SJCRH30 (cell line): ENCODE data around the gene HUNK. TPM values are rescaled to one million over a fixed set of nuclear protein-coding genes. Genes with fewer than 3 reads are reported as not detected.
A peak's percentile ranks its signal among the peaks of the same experiment; 100 is the strongest.

Experiments used
- DNase-seq, 2 experiments: peaks; one replicate each; pipeline ENCODE4 v3.0.0-alpha.2; 2015 to 2020
- H3K27ac ChIP-seq: fragments of 250-450 bp; sonication (Bioruptor Pico); 2 replicates; pipeline ENCODE4 v1.5.1; 2020; ENCODE audit warnings: mild to moderate bottlenecking, moderate library complexity
- H3K27me3 ChIP-seq: fragments of 250-450 bp; sonication (Bioruptor Pico); 2 replicates; pipeline ENCODE4 v1.5.1; 2020; ENCODE audit warnings: mild to moderate bottlenecking, moderate library complexity
- H3K36me3 ChIP-seq: fragments of 250-450 bp; sonication (Bioruptor Pico); 2 replicates; pipeline ENCODE4 v1.5.1; 2020; ENCODE audit warnings: mild to moderate bottlenecking, moderate library complexity
- H3K4me1 ChIP-seq: fragments of 250-450 bp; sonication (Bioruptor Pico); 2 replicates; pipeline ENCODE4 v1.5.1; 2020; ENCODE audit warnings: mild to moderate bottlenecking, moderate library complexity
- H3K4me3 ChIP-seq: fragments of 250-450 bp; sonication (Bioruptor Pico); 2 replicates; pipeline ENCODE4 v1.5.1; 2020; ENCODE audit warnings: mild to moderate bottlenecking, moderate library complexity
- H3K9me3 ChIP-seq: fragments of 250-450 bp; sonication (Bioruptor Pico); replicated peaks from 2 replicates; pipeline ENCODE4 v1.5.1; 2020; ENCODE audit warnings: mild to moderate bottlenecking, moderate library complexity
- total RNA-seq: library from RNA; depleted of rRNA; stranded (reverse); fragments of >200 nt; shearing (Covaris generic); gene quantifications from 2 replicates; pipeline ENCODE4 v1.2.3, GENCODE V29; 2014

HUNK gene
- total RNA-seq, 1 experiment from 2014 or later, result 38.9 TPM

DNA sequence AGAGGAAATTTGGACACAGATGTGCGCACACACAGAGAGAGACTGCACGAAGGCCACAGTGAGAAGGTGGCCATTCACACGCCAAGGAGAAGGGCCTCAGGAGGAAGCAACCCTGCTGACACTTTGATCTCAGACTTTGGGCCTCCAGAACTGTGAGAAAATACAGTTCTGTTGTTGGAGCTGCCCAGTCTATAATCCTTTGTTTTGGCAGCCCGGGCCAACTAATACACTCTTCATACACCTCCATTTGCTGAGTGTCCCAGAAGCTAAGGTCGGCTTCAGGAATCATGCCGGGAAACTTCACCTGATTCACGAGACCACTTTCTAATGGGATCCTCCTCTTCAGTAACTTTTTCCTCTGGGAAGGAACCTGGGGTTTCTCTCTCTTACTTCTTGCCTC is 23.2 kb downstream of the HUNK start:
- Histone ChIP-seq H3K4me3 (no peak overlapping the region), H3K27ac (peak overlapping the region; percentile 75), H3K9me3 (no peaks in the 10 kb centered on the region), H3K27me3 (no peaks in the 10 kb centered on the region), H3K36me3 (peaks cover 13% of the 10 kb centered on the region), H3K4me1 (peaks cover 53% of the 10 kb centered on the region)
- DNase-seq, result no peak

DNA sequence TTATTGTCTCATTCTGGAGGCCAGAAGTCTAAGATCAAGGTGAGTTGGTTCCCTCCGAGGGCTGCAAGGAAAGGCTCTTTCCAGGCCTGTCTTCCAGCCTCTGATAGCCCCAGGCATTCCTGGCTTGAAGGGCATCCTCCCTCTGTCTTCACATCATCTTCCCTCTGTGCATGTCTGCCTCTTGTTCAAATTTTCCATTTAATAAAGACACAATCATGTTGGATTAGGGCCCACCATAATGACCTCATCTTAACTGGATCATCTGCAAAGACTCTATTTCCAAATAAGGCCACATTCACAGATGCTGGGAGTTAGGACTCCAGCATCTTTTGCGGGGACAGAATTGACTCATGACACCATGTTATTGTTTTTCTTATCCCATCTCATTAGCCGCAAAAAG is 24.5 kb downstream of the HUNK start:
- H3K27ac ChIP-seq, result no peak overlapping the region
- no peak for DNase-seq
- peaks cover 49% of the 10 kb centered on the region for H3K4me1 ChIP-seq

DNA sequence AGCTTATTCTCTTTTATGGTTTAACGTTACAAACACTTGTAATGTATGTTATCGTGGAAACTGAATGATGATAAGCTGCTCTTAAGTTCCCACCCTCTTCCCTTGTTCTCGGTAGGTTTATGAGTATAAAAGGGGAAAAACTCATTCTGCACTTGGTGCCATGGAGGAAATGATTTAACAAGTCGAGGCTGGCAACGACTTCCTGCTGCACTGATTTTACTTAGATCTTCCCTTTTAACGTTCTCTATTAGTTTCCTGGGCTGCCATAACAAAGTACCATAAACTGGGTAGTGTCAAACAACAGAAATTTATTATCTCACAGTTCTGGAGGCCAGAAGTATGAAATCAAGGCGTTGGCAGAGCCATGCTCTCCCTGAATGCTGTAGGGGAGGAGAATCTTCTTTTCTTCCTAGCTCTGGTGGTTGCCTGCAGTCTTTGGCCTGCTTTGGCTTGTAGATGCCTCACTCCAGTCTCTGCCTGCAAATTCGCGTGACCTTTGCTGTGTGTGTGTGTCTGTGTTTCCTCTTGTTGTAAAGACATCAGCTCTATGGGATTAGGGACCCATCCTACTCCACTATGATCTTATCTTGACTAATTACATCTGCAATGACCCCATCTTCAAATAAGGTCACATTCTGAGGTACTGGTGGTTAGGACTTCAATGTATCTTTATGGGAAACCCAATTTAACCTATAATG is 26.3 kb downstream of the HUNK start:
- Histone ChIP-seq H3K36me3 (peaks cover 13% of the 10 kb centered on the region), H3K27ac (no peak overlapping the region), H3K27me3 (no peaks in the 10 kb centered on the region), H3K4me1 (peaks cover 50% of the 10 kb centered on the region), H3K9me3 (no peaks in the 10 kb centered on the region), H3K4me3 (no peak overlapping the region)
- no peak for DNase-seq

More for the DNA sequence above, 24.5 kb downstream of the HUNK start:
- Histone ChIP-seq H3K27me3 (no peaks in the 10 kb centered on the region), H3K9me3 (no peaks in the 10 kb centered on the region), H3K36me3 (peaks cover 13% of the 10 kb centered on the region), H3K4me3 (no peak overlapping the region)

DNA sequence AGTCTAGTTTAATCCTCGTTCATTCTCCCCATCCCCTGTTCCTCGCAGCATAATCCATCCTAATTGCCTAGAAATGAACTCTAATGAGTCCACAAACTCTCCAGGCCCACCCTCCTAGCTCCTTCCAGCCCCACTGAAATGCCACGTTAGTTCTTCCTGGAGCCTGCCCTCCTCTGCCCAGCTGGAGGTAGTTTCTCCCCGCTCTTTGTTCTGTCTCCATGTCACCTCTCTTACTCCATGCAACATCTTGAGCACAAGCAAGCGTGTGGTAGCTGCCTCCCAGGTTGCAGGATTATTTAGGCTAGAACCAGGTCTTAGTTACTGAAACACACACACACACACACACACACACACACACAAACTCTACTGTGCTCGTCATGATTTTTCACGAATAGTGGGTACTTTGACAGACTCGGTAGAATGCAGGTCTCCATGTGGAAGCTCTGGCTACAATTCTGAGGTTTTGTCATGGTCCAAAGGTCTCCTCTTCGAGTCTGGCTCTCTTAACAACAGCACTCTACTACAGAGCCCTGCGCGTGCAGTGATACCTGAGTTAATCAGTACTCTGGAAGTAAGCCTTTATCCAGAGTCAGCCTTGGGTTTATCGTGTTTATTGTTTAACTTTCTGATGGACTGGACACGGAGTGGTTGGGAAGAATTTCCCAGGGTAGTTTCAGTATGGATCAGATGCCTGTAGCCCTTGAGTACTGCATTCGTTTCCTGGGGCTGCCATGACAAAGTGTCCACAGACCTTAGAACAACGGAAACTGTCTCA is 27.5 kb downstream of the HUNK start:
- DNase-seq, result no peak
- Histone ChIP-seq H3K9me3 (no peaks in the 10 kb centered on the region), H3K27me3 (no peaks in the 10 kb centered on the region), H3K4me1 (peaks cover 50% of the 10 kb centered on the region), H3K36me3 (peaks cover 13% of the 10 kb centered on the region), H3K27ac (no peak overlapping the region), H3K4me3 (no peak overlapping the region)

DNA sequence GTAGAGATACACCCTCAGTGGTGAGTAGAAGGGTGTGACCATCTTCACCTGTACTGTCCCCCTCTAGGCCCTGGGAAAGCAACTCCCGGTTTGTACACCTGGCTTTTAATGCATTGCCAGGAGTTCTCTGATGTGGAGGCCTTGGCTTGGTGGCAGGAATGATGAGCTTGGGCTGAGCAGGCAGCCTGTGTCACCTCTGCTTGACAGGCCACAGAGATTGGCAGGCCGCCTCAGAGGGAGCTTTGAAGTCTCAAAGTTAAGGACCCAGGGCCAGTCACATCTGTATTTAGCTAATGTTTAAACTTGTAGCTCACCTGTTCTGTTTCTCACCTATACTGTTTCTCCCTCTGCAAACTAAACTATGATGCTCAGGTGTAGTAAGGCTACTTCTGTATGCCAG is 28.5 kb downstream of the HUNK start:
- H3K4me3 ChIP-seq, result no peak overlapping the region
- no peaks in the 10 kb centered on the region for H3K27me3 ChIP-seq
- peaks cover 50% of the 10 kb centered on the region for H3K4me1 ChIP-seq
- no peaks in the 10 kb centered on the region for H3K9me3 ChIP-seq
- H3K27ac ChIP-seq, result no peak overlapping the region
- peaks cover 9% of the 10 kb centered on the region for H3K36me3 ChIP-seq
- no peak for DNase-seq

DNA sequence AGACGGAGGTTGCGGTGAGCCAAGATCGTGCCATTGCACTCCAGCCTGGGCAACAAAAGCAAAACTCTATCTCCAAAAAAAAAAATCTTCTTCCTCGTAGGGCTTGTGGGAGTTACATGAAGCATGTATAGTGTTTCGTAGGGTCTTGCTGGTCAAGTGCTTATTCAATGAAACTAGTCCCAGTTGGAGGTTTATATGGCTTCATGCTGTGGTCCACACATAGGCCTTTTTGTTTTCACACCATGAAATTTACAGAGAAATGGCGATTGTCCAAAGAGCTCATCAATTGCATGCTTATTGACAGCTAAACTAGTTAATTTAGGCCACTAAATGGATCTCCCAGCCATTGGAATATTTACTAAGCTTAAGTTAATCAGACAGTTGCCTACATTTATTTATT is 29.6 kb downstream of the HUNK start:
- Histone ChIP-seq H3K36me3 (peaks cover 3% of the 10 kb centered on the region), H3K9me3 (no peaks in the 10 kb centered on the region), H3K27ac (peak overlapping the region; percentile 93; the same call in 1 of the 2 replicates), H3K4me3 (no peak overlapping the region), H3K27me3 (no peaks in the 10 kb centered on the region), H3K4me1 (peaks cover 45% of the 10 kb centered on the region)
- DNase-seq, result no peak

DNA sequence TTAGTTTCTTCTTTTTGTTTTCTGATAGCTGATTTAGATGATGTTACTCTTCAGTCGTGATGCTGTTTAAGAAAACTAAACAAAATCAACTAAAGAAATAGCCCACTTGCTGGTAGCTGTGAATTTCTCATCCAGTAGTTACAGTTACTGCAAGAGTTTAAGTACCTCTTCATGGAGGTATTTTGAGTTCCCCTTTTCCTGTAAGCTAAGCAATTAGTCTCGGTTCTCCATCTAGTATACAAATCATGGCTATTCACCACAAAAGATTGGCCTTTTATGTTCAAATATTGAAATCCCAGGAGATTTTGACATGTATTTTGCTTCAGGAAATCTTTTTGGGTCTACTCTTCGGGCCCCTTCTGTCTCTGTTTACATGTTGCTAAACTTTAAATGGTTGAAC is 31.1 kb downstream of the HUNK start:
- no peak overlapping the region for H3K4me3 ChIP-seq
- H3K27ac ChIP-seq, result peak overlapping the region; percentile 93
- peak in 1 of 2 experiments; percentile 83 for DNase-seq
- H3K36me3 ChIP-seq, result no peaks in the 10 kb centered on the region; the same call in 1 of the 2 replicates
- H3K27me3 ChIP-seq, result no peaks in the 10 kb centered on the region
- peaks cover 58% of the 10 kb centered on the region for H3K4me1 ChIP-seq
- no peaks in the 10 kb centered on the region for H3K9me3 ChIP-seq

DNA sequence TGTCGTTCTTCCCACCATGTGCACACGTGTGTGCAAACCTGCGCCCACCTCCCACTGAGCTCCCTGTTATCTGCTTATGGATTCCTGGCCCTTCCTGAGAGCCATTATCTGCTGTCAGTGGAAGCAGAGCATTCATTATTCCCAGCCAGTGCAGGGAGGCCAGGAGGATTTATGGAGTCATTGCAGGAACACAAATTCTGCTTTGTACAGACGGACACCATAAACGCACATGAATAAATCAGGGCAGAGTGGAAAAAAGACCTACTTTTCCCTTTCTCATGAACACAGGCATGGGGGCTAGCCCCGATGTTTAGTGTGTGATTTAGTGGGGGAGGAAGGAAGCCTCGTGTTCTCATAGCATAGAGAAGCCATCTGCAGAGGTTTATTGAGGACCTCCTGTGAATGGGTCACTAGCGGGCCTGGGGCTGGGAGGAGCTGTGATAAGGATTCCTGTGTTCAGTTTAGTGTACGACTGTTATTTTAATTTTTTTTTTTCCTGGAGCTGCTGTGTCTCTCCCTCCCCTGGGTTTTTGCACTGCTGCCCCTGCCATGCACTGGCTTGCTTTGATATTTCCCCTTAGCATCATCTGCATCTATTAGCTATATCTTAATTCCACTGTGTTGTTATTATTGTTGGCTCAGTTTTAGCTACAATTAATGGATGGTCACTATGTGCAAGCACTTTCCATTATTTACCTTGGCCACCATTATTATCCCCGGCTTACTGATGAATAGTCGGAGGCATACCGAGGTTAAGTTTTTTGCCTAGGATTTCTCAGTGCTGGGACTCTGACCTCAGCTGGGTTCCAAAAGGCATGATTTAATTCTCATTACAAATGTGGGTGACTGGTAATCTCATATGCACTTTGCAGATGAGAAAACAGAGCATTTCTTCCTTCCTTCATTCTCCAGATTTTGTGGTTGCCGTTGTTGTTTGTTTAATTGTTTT is 33.0 kb downstream of the HUNK start:
- no peak overlapping the region for H3K4me3 ChIP-seq
- H3K4me1 ChIP-seq, result peaks cover 77% of the 10 kb centered on the region
- H3K36me3 ChIP-seq, result no peaks in the 10 kb centered on the region; the same call in 1 of the 2 replicates
- no peak overlapping the region; the same call in 1 of the 2 replicates for H3K27ac ChIP-seq
- DNase-seq, result no peak
- no peaks in the 10 kb centered on the region for H3K27me3 ChIP-seq
- no peaks in the 10 kb centered on the region for H3K9me3 ChIP-seq

DNA sequence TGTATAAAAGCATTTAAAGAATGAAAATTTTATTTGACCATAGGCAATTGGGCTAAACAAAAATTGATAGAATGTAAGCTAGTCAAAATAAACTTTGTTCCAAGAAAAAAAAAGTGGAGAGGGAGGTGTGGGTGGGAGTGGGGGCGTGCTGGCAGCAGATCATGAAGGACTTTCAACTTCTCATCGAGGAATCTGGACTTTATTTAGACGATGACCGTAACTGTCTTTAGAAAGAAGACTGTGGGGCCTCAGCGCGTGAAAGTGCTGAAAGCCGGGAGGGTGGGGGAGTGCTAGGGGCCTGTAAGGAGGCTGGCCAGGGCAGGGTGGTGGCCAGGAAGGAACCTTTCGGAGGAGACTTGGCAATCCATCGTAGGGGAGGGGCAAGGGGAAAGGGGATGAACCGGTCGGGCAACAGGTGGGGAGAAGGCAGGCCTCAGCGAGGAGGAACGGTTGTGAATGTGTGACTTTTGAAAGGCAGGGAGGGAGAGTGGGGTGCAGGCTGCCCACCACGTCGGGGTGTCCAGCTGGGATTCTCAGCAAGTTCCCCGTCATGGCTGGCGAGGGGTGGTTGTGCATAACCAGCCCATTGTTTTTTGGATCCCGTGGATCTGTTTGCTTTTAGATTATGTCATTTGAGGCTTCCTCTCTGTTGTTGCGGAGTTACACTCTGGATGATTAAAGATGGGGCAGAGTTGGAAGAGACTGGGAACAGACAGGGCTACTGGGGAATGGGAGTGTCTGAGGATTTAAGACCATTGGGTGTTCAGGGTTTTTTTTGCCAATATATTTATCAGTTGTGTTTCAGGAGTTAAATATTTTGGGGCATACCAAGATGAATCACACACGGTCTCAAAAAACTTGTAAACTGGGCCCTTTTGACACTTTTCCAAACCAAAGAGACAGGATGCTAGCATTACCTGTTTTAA is 35.5 kb downstream of the HUNK start:
- Histone ChIP-seq H3K27ac (peak overlapping the region; percentile 70), H3K4me3 (peak overlapping the region; percentile 18)

DNA sequence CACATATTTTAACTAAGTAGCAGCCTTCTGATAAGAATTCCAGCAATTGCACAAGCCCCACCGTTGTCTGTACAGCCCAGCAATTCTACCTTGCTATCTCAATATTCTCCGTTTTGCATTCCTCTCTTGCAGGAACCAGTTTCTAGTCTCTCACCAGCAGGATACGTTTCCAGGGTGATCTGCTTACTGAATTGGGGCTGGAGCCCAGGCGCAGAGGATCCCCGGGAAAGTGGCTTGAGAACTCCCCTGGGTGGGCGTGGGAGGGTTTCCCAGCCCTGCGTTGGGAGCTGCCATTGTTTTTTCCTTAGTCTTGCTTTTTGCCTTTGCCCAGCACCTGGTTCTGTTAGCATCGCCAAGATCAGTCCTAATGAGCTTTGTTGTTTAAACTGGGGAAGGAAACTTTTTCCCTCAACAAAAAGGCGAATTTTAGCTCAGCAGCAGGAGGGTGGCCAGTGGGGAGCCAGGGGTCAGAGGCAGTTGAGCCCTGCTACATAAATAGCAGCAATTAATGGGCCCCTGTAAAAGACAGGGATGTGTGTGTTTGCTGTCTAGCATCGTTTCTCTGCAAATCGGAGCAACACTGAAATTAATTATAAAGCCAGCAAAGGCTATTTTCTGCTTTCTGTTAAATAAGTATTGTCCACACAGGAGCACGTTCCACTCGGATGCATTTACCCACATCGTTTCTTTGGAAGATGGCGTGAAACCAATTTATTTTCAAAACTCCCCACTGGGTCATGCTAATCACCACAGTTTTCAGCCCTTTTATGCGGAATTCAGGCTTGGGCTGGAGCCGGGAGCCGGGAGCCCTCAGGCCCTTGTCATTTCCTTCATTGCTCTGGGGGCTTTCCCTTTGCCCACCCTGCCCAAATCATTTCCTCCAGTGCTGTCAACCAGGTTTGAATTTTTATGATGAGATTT is 36.6 kb downstream of the HUNK start:
- Histone ChIP-seq H3K9me3 (no peaks in the 10 kb centered on the region), H3K36me3 (no peaks in the 10 kb centered on the region), H3K4me1 (peaks cover 90% of the 10 kb centered on the region), H3K27me3 (no peaks in the 10 kb centered on the region), H3K4me3 (no peak overlapping the region), H3K27ac (peak overlapping the region; percentile 70)
- no peak for DNase-seq

More for the DNA sequence above, 35.5 kb downstream of the HUNK start:
- peaks cover 92% of the 10 kb centered on the region for H3K4me1 ChIP-seq
- H3K9me3 ChIP-seq, result no peaks in the 10 kb centered on the region
- DNase-seq, result peak; percentile 76 to 83
- H3K36me3 ChIP-seq, result no peaks in the 10 kb centered on the region
- H3K27me3 ChIP-seq, result no peaks in the 10 kb centered on the region

DNA sequence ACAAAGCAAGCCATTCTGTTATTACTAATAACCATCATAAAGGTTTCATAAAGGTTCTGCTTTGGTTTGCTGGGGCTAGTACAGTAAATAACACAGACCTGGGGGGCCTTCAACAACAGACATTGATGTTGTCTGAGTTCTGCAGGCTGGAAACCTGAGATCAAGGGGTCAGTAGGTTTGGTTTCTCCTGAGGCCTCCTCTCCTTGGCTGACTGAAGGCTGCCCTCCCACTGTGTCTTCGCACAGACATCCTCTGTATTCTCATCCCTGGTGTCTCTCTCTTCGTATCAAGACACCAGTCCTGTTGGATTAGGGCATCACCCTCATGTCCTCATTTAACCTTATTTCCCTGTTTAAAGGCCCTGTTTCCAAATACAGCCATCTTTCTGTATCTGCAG is 37.3 kb downstream of the HUNK start:
- Histone ChIP-seq H3K27me3 (no peaks in the 10 kb centered on the region), H3K27ac (peak overlapping the region; percentile 70; the same call in 1 of the 2 replicates), H3K4me1 (peaks cover 90% of the 10 kb centered on the region), H3K9me3 (no peaks in the 10 kb centered on the region), H3K4me3 (no peak overlapping the region), H3K36me3 (no peaks in the 10 kb centered on the region)
- no peak for DNase-seq

DNA sequence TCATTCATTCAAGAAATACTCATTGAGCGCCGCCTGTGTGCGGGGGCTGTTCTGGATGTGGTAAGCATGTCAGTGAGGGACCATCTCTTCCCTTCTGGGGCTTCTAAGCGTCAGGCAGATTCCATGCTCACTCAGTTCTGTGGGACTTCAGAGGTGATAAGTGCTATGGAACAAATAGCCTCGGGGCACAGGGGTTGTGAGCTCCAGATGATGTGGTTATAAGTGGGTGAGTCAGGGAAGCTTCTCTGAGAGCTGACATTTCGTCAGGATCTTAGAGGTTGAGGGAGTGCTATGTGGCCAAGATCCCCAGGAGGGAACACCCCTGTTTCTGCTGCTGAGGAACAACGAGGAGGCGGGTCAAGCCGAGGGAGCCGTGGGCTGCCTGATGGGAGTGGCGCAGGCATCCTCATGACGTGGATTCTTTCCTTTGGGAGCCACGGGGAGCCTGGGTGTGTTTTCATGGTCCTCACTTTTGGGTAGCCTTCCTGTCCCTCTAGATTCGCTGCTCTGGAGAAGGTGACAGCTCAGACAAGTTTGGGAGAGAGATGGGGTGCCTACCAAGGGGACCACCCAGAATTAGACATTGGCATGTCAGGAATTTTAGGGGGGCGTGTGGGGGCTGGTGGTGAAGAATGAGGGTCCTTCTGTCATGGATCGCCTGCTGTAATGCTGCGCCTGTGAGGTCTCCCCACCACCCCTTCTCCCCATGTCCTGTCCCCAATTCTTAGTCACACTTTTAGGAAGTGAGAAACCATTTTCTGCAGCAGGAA is 38.5 kb downstream of the HUNK start:
- peak; percentile 77 to 87 for DNase-seq
- H3K9me3 ChIP-seq, result no peaks in the 10 kb centered on the region
- peaks cover 82% of the 10 kb centered on the region for H3K4me1 ChIP-seq
- H3K27me3 ChIP-seq, result no peaks in the 10 kb centered on the region
- H3K36me3 ChIP-seq, result no peaks in the 10 kb centered on the region
- peak overlapping the region; percentile 90 for H3K27ac ChIP-seq
- no peak overlapping the region for H3K4me3 ChIP-seq
